ENCODE measurements around the gene PRDM8.

PRDM8 gene

GRCh38 chr4:80187677-80188076 lies 9.6 kb upstream of the PRDM8 start:
- Histone ChIP-seq H3K4me1 (ENCODE audit: control insufficient read depth in 1 of 2, insufficient read depth in 2 of 2, low read length in 2 of 2) (peaks cover 3 to 9% of the 10 kb centered on the region in 2 experiments), H3K4ac (ENCODE audit: low read depth, low read length) (no peak overlapping the region), H3K27ac (ENCODE audit: low read depth, low read length) (no peak overlapping the region), H4K8ac (ENCODE audit: low read depth, low read length) (no peak overlapping the region), H3K9ac (ENCODE audit: low read length) (no peak overlapping the region), H3K27me3 (ENCODE audit: insufficient read depth, low read length) (peaks cover 84% of the 10 kb centered on the region), H3K4me2 (ENCODE audit: low read length) (no peak overlapping the region), H3K4me3 (ENCODE audit: low read depth, low read length) (no peak overlapping the region), H3K23ac (ENCODE audit: low read length) (no peak overlapping the region), H2BK5ac (ENCODE audit: low read depth, low read length, poor library complexity) (no peak overlapping the region), H4K12ac (ENCODE audit: low read depth, low read length) (no peak overlapping the region), H2BK120ac (ENCODE audit: insufficient read depth, low read length, poor library complexity) (no peak overlapping the region), H3K14ac (ENCODE audit: low read length) (no peak overlapping the region), H4K91ac (ENCODE audit: low read depth, low read length) (no peak overlapping the region), H3K18ac (ENCODE audit: low read length) (no peak overlapping the region), H2AK5ac (ENCODE audit: low read length) (no peak overlapping the region), H2BK12ac (ENCODE audit: low read length) (no peak overlapping the region), H3K36me3 (ENCODE audit: control insufficient read depth in 1 of 2, insufficient read depth in 2 of 2, low read length in 2 of 2) (no peaks in the 10 kb centered on the region), H3K9me3 (ENCODE audit: insufficient read depth, low read depth, low read length) (peaks cover 7% of the 10 kb centered on the region), H2AFZ (ENCODE audit: insufficient read depth, low read length, poor library complexity) (no peak overlapping the region), H3K79me1 (ENCODE audit: low read length) (no peaks in the 10 kb centered on the region), H3K79me2 (ENCODE audit: control insufficient read depth, insufficient read depth, low read length, poor library complexity) (no peaks in the 10 kb centered on the region)
- no CpG with 5 or more reads among the region's 4 CpGs for WGBS (ENCODE audit: extremely low coverage, insufficient coverage, insufficient read length)
- DNase-seq: no peak

GRCh38 chr4:80188457-80188800 lies 8.9 kb upstream of the PRDM8 start:
- no CpG with 5 or more reads among the region's 11 CpGs for WGBS (ENCODE audit: extremely low coverage, insufficient coverage, insufficient read length)
- Histone ChIP-seq H3K79me2 (ENCODE audit: control insufficient read depth, insufficient read depth, low read length, poor library complexity) (no peaks in the 10 kb centered on the region), H4K91ac (ENCODE audit: low read depth, low read length) (no peak overlapping the region)

DNA sequence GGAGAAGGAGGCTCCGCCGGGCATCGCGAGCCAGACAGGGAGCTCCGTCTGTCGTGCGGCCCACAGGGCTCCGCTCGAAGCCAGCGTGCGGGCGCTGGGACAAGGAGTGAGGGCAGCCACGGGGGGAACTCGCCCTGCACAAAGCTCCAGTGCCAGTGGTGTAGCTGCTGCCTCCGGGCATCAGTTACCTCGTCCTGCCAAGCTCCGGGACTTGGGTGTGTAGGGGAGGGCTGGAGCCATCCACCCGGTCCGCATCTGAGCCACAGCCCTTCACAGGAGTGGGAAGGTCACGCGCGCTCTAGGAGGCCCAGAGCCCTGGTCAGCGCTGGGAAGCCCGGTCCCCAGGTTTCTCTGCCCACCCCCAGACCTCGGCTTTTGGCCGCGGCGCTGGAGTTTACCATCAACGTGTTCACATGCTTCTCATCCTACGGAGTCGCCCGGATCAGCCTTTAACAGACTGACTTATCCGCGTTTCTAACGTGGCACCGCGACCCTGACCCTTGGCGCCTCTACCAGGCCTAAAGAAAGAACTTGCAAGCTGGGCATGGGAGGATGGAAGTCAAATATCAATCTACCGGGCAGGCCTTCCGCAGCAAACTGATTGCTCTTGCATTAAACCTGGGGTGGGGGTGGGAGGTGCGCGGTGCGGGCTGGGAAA lies 8.4 kb upstream of the PRDM8 start:
- no peak overlapping the region for H3K4me3 ChIP-seq (ENCODE audit: low read depth, low read length)
- H3K9me3 ChIP-seq (ENCODE audit: insufficient read depth, low read depth, low read length): peaks cover 5% of the 10 kb centered on the region
- H2AK5ac ChIP-seq (ENCODE audit: low read length): no peak overlapping the region
- no peak overlapping the region for H4K12ac ChIP-seq (ENCODE audit: low read depth, low read length)
- no peak overlapping the region for H2BK12ac ChIP-seq (ENCODE audit: low read length)
- no peak overlapping the region for H4K8ac ChIP-seq (ENCODE audit: low read depth, low read length)
- H3K4ac ChIP-seq (ENCODE audit: low read depth, low read length): no peak overlapping the region
- no peaks in the 10 kb centered on the region for H3K36me3 ChIP-seq (ENCODE audit: control insufficient read depth in 1 of 2, insufficient read depth in 2 of 2, low read length in 2 of 2)
- H3K27ac ChIP-seq (ENCODE audit: low read depth, low read length): no peak overlapping the region
- peaks cover 0 to 5% of the 10 kb centered on the region in 2 experiments for H3K4me1 ChIP-seq (ENCODE audit: control insufficient read depth in 1 of 2, insufficient read depth in 2 of 2, low read length in 2 of 2)
- no peak overlapping the region for H3K23ac ChIP-seq (ENCODE audit: low read length)
- H2BK120ac ChIP-seq (ENCODE audit: insufficient read depth, low read length, poor library complexity): no peak overlapping the region
- WGBS (ENCODE audit: extremely low coverage, insufficient coverage, insufficient read length): no CpG with 5 or more reads among the region's 43 CpGs
- H3K27me3 ChIP-seq (ENCODE audit: insufficient read depth, low read length): peaks cover 80% of the 10 kb centered on the region
- H3K18ac ChIP-seq (ENCODE audit: low read length): no peak overlapping the region
- H3K9ac ChIP-seq (ENCODE audit: low read length): no peak overlapping the region
- DNase-seq: no peak
- no peaks in the 10 kb centered on the region for H3K79me1 ChIP-seq (ENCODE audit: low read length)
- no peaks in the 10 kb centered on the region for H3K79me2 ChIP-seq (ENCODE audit: control insufficient read depth, insufficient read depth, low read length, poor library complexity)
- H2BK5ac ChIP-seq (ENCODE audit: low read depth, low read length, poor library complexity): no peak overlapping the region
- no peak overlapping the region for H3K4me2 ChIP-seq (ENCODE audit: low read length)
- H2AFZ ChIP-seq (ENCODE audit: insufficient read depth, low read length, poor library complexity): no peak overlapping the region
- H4K91ac ChIP-seq (ENCODE audit: low read depth, low read length): no peak overlapping the region
- H3K14ac ChIP-seq (ENCODE audit: low read length): no peak overlapping the region

More at GRCh38 chr4:80188457-80188800, 8.9 kb upstream of the PRDM8 start:
- H3K18ac ChIP-seq (ENCODE audit: low read length): no peak overlapping the region
- no peak overlapping the region for H2AFZ ChIP-seq (ENCODE audit: insufficient read depth, low read length, poor library complexity)
- no peak overlapping the region for H3K4me2 ChIP-seq (ENCODE audit: low read length)
- no peak overlapping the region for H3K4me3 ChIP-seq (ENCODE audit: low read depth, low read length)
- H3K27me3 ChIP-seq (ENCODE audit: insufficient read depth, low read length): peaks cover 82% of the 10 kb centered on the region
- H3K9me3 ChIP-seq (ENCODE audit: insufficient read depth, low read depth, low read length): peaks cover 5% of the 10 kb centered on the region
- H4K8ac ChIP-seq (ENCODE audit: low read depth, low read length): no peak overlapping the region
- H3K23ac ChIP-seq (ENCODE audit: low read length): no peak overlapping the region
- H4K12ac ChIP-seq (ENCODE audit: low read depth, low read length): no peak overlapping the region
- H2BK5ac ChIP-seq (ENCODE audit: low read depth, low read length, poor library complexity): no peak overlapping the region
- no peak overlapping the region for H3K14ac ChIP-seq (ENCODE audit: low read length)
- H3K4me1 ChIP-seq (ENCODE audit: control insufficient read depth in 1 of 2, insufficient read depth in 2 of 2, low read length in 2 of 2): peaks cover 0 to 9% of the 10 kb centered on the region in 2 experiments
- H3K27ac ChIP-seq (ENCODE audit: low read depth, low read length): no peak overlapping the region
- no peak for DNase-seq
- H2BK120ac ChIP-seq (ENCODE audit: insufficient read depth, low read length, poor library complexity): no peak overlapping the region
- no peak overlapping the region for H3K9ac ChIP-seq (ENCODE audit: low read length)
- H2BK12ac ChIP-seq (ENCODE audit: low read length): no peak overlapping the region
- H2AK5ac ChIP-seq (ENCODE audit: low read length): no peak overlapping the region
- no peaks in the 10 kb centered on the region for H3K79me1 ChIP-seq (ENCODE audit: low read length)
- no peak overlapping the region for H3K4ac ChIP-seq (ENCODE audit: low read depth, low read length)
- no peaks in the 10 kb centered on the region for H3K36me3 ChIP-seq (ENCODE audit: control insufficient read depth in 1 of 2, insufficient read depth in 2 of 2, low read length in 2 of 2)

GRCh38 chr4:80189581-80189955 lies 7.7 kb upstream of the PRDM8 start:
- Histone ChIP-seq H2BK120ac (ENCODE audit: insufficient read depth, low read length, poor library complexity) (no peak overlapping the region), H2AK5ac (ENCODE audit: low read length) (no peak overlapping the region), H4K12ac (ENCODE audit: low read depth, low read length) (no peak overlapping the region), H3K9me3 (ENCODE audit: insufficient read depth, low read depth, low read length) (peaks cover 5% of the 10 kb centered on the region), H3K4me2 (ENCODE audit: low read length) (no peak overlapping the region), H4K91ac (ENCODE audit: low read depth, low read length) (no peak overlapping the region), H3K36me3 (ENCODE audit: control insufficient read depth in 1 of 2, insufficient read depth in 2 of 2, low read length in 2 of 2) (no peaks in the 10 kb centered on the region), H4K8ac (ENCODE audit: low read depth, low read length) (no peak overlapping the region), H3K27ac (ENCODE audit: low read depth, low read length) (no peak overlapping the region), H2AFZ (ENCODE audit: insufficient read depth, low read length, poor library complexity) (no peak overlapping the region), H3K4ac (ENCODE audit: low read depth, low read length) (no peak overlapping the region), H3K4me3 (ENCODE audit: low read depth, low read length) (no peak overlapping the region), H3K9ac (ENCODE audit: low read length) (no peak overlapping the region), H3K4me1 (ENCODE audit: control insufficient read depth in 1 of 2, insufficient read depth in 2 of 2, low read length in 2 of 2) (peaks cover 0 to 3% of the 10 kb centered on the region in 2 experiments), H3K79me1 (ENCODE audit: low read length) (no peaks in the 10 kb centered on the region), H2BK5ac (ENCODE audit: low read depth, low read length, poor library complexity) (no peak overlapping the region), H3K18ac (ENCODE audit: low read length) (no peak overlapping the region), H3K23ac (ENCODE audit: low read length) (no peak overlapping the region), H3K27me3 (ENCODE audit: insufficient read depth, low read length) (peaks cover 75% of the 10 kb centered on the region), H3K79me2 (ENCODE audit: control insufficient read depth, insufficient read depth, low read length, poor library complexity) (no peaks in the 10 kb centered on the region), H3K14ac (ENCODE audit: low read length) (no peak overlapping the region), H2BK12ac (ENCODE audit: low read length) (no peak overlapping the region)
- WGBS (ENCODE audit: extremely low coverage, insufficient coverage, insufficient read length): no CpG with 5 or more reads among the region's 3 CpGs
- DNase-seq: no peak
